Stimulated activated CD8-positive, alpha-beta memory T cell treated with anti-CD3 and anti-CD28 coated beads, Interleukin-2, amount 100 ng/mL, for 1 hour (primary cell): Measurements from ENCODE around the gene FOXQ1.
"Not testable (repeated sequence)": the region's sequence is repeated elsewhere in the genome, so short reads cannot be mapped to it uniquely, and the experiment has no call there.

Experiments
- DNase-seq, 2 donors: peaks; one replicate each; pipeline ENCODE4 v3.0.0-alpha.2; 2020; ENCODE audit warnings: low read depth in 2 of 2

FOXQ1 gene

DNA sequence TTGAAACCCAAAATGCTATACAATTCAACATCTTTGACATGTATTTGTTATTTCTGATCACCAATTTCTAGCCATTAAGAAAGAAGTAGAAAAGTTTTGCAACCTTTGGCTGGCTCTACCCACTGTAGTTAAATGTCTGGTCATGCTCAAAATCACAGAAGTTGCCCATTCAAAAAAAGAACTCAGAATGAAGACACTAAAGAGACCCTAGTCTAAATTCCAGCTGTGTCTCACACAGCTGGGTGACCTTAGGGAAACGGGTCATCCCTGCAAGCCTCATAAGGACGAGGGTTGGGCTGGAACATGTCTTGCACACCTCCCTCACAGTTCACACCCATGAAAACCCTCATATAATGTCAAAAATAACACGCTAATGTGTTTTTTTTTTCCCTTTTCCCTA, 10.3 kb downstream of the FOXQ1 start:
- no peak for DNase-seq

DNA sequence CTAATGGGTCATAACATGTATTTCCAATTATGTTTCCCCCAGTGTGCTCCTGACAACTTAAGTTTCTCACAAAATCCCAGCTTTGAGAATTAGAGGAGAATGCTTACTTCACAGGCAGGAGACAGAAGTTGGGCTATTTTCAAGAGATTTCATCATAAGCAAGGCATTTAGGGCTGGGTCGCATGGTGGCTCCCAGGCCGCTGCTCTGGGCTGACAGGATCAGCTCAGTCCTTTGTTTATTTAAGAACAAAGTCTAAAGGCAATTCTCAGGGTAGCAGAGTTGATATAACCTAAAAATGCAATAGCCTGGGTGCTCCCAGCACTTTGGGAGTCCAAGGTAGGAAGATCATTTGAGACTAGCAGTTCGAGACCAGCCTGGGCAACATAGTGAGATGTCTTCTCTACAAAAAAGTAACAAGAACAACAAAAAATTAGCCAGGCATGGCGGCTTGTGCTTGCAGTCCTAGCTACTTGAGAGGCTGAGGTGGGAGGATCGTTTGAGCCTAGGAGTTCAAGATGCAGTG, 10.9 kb downstream of the FOXQ1 start:
- no peak for DNase-seq

DNA sequence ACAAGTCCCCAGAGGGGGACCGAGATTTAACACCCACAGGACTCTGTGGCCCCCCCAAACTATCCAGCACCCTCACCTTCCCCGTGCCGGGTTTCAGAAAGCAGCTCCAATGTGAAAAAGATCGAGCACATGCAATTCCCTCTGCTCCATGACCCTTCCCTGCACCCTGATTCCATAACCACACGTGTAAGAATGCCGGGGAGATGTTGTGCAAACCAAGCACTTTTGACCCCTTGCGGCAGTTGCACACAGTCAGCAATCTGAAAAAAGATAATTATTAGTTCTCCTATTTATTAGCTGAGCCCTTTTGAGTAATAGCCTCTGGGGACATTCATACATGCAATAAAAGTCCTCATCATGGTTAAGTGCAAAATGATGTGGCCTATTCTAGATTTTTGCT, 13.0 kb downstream of the FOXQ1 start:
- DNase-seq = no peak

DNA sequence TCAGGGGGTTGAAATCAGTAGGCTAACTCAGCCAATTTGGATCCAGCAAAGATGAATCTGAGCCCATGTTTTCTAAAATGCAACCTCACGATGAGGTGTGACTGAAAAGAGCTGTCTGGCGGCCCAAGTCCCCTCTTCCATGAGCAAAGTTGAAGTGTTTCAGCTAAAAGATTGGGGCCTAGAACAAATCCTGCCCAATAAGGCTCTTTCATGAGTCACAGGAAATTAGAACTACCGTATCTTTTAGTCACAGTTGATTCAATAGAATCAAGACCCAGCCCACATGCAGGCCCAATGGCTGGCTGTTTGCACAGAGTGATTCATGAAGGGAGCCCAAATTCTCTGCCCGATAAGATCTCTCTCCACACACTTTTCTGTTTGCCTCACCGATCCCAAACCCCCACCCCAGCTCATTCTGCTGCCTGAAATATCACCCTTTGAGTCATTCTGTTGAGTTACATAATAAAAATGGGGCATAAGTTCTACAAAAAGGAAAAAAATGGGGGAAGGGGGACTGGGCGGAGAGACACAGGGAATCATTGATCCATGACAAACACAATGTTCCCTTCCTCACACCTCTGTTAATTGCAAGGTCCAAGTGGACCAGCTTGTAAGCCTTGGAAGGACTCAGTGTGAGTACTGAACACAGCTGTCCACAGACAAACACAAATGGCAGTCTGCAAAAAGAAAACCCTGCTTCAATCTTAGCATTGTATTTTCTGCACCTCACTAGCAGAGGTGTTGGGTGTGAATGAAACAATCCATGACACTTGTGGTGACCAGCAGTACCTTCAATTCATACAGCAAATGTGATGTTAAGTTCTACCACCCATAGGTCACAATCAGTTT, 13.8 kb downstream of the FOXQ1 start:
- DNase-seq = no peak

DNA sequence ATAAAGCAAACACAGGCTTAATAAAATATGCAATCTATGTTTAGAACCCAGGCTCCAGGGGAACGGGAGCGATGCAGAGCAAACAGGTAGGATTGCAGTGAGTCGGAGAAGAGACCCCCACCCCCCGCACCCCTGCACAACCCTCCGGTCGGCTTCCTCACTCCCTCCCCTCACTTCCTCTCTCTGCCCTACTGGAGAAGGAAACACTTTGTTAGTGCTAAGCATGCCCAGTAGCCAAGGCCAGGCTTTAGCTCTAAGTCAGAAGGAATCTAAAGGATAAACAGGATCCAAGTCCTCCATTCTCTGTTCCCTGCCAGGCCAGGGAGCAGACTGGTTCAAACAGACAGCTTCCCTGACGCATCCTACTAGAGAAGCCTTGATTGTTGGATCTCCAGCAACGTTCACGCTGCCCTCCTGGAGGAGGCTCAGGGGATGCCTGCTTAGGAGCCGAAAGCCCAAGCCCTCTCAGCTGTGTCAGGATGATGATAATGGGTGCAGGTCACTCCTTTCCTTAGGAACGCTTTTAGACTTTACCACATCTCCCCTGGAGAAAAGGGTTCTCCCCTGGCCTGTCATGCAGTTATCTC, 14.7 kb downstream of the FOXQ1 start:
- no peak for DNase-seq

DNA sequence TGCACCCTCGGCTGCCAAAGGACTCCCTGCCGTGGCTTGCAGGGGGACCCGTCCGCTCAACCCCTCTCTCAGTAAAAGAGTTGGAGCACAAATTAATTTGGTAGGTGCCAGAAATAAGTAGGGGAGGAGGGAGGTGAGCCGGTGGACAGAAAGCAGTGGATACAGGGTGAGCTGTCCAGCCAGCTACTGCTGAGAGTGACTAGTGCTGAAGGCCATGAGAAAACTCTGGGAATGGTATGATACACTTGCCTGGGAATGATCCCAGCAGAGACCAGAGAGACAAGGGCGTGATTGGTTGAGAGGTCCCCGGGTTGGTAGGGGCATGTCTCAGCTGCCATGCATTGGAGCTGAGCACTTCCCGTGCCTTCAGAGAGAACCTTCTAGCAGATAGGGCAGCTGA, 15.7 kb downstream of the FOXQ1 start:
- DNase-seq = no peak

DNA sequence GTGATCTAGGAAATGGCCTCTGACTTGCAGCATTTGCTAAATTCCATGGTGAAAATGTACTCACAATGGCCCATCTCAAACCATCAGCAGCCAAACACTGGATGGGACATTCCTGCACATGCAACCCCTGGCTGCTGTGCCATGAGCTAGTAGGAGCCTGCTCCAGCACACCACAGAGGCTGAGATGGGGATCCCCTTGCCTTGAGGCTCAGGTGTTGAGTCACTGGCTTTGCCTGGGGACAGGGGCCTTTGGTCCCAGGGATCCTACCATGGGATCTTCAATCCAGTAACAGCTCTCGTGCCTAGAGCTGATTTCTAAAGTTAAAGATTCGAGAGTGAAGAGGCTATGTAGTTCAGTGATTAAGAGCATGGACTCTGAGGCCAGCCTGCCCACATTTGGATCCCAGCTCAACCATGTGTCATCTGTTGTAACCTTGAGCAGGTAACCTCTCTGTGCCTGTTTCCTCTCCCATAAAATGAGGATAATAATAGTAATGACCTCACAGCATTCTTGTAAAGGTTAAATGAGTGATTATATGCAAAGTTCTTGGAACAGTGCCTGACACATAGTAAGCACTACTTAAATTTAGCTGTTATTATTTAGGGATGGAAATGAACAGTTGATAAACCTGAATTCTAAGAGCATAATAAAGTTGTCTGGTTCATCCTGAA, 16.4 kb downstream of the FOXQ1 start:
- no peak for DNase-seq

DNA sequence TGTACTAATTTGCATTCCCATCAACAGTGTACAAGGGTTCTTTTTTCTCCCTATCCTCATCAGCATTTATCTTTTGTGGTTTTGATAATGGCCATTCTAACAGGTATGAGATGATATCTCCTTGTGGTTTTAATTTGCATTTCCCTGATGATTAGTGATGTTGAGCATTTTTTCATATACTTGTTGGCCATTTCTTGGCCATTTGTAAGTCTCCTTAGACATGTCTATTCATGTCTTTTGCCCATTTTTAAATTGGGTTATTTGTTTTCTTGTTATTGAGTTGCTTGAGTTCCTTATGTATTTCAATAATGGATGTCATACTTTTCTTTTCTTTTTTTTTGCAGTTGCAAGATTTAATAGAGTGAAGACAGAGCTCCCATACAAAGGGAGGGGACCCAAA, 17.8 kb downstream of the FOXQ1 start:
- DNase-seq = no peak

DNA sequence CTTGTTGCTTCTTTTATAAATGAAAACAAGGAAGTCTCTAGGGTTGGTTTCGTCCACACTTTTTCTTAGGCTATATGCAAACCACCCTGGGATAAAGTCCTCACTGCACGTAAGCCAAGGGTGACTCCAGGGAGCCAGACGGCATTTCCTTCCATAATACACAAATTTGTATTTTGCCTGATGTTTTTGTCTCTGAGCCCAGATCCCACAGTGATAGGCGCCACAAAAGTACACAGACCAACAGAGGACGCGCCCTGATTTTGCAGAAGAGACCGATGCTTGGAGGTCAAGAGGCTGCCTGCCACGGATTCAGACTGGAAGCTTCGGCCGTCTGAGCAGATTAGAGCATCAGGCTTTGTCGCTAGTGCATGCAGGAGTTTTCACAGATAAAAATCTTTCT, 22.8 kb downstream of the FOXQ1 start:
- DNase-seq = no peak

DNA sequence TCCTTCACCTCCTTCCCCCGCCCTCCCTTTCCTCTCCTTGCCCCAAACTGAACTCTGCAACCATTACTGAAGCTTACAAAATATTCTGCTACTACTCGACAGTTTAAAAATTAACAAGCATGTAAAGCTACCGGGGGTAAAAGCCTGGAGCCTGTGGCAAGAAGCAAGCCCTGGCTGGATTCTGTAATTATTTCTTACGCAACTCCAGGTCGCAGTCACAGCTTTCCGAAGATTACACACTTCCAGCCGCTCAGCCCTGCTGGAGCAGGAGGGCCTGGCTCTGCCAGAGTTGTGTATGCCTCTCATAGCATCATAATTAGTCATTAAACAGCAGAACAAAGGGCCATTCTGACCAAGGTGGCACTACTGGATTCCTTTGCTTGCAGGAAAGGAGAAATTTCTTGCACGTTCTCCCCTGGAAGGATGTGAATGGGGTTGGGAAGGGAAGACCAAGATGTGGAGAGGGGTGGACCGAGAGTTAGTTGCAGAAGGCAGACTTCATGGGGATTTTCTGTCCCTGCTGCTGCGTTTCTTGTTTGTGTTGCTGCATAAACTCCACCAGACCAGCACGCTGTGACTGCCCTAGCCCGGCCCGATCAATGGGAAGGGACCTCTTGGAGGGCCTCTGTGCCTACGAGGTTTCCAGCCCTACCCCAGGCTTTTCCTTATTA, 23.6 kb downstream of the FOXQ1 start:
- no peak for DNase-seq

DNA sequence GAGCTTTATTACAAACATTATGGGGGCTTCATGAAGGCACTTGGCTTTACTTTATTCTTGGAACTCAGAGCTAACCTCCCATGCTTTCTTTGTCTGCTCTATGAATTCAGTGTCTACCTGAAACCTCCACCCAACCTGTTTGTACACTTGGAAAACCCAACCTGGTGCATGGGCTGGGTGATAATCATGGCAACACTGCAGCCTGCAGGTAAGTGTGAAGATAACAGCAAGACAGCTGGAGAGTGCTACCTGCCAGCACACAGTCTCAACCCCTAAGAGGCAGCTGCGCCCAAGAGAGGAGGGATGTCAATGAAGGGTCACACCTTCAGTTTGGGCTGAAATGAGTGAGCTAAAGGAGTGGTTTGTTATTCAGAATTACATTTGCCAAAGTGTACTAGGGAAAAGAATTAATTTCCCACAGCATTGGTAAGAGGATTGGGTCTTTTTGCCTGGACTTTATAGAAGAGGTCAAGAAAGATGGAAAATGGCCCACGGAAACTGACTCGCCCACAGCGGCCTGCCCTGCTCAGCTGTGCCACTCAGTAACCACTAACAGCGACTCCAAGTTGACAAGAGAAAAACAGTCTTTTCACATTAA, 24.4 kb downstream of the FOXQ1 start:
- no peak for DNase-seq

DNA sequence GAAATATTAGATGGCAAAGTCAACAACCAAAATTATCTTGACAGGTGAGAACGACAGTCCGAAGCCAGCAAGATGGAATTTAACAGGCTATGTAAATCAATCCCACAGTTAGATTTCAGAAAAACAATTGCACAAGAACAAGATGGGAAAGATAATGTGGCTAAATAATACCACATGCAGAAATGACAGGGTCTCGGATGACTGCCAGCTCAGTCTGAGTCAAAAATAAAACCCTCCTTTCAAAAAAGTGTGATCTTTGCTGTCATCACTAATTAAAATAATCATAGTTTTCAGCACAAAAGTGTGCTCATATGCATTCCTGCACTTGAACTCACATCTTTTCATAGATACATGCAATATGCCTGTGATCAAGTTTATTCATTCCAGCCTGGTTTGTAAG, 25.9 kb downstream of the FOXQ1 start:
- DNase-seq = no peak

DNA sequence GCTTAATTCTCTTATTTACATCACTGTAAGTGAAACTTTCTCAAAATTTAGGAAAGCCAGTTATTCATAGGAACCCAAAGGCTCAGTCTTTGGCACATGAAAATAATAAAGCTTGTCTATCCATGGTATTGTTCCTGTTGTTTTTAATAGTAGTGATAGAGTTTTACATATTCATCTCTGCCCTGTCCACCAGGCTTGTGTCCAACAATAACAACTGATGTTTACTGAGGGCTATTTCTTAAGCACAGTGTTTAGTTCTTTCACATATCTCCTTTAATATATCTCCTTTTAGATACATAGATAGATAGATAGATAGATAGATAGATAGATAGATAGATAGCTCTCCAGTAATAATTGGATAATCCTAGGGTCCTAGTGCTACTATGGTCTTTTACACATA, 34.2 kb downstream of the FOXQ1 start:
- no peak for DNase-seq

DNA sequence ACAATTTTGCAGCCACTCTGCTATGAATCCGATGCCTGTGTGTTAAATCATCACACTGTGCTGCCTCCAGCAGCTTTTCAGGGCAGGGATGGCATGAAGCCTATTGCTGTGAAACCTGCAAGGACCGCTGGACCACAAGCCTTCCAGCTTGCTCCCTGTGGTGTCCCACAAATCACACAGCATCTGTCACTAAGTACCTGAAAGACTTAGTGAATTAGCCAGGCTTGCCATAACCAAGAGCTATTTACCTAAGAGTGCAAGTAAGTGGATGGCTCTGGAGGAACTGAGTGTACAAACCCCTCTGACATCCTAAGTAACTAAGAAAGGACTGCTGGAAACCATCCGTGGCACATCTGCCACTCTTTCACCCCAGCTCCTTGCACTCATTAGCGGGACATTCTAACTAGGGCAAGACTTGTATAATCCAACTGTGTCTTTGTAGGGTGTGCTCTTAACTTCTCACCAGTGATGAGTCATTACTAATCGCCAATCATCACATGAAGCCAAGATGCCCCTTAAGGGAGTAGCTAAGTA, 34.7 kb downstream of the FOXQ1 start:
- DNase-seq = no peak

DNA sequence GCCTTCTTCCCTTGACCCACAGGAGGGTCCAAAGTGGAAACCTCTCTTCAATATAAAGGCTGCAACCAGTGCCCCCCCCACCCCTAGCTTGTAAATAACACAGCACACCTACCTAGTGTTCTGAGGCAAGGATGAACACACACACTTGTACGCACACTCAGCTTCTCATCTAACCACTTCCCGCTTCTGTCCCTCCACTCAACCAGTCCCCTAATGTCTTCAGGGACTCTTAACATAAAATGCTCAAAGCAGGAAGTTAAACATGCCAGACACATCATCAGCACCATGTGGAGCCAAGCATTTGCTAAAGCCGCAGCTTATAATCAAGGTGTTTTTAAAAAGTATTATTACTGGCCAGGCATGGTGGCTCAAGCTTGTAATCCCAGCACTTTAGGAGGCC, 35.3 kb downstream of the FOXQ1 start:
- no peak for DNase-seq

DNA sequence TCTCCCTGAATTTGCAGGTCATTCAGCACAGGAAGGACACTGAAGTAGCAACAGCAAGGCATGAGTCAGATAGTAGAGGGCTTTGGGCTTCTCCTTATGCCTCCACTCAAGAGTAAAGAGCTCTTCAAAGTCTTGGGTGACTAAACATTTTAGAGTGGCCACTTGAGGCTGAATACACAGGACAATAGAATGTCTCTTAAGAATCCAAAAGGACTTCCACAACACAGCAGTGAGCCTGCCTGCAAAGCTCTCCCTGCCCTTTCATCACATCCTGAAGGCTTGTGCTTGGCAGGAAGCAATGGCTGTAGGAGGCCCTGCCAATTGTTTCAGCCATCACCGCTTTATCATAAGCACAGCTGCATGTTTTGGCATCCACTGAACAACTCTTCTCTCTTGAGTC, 36.8 kb downstream of the FOXQ1 start:
- no peak for DNase-seq

DNA sequence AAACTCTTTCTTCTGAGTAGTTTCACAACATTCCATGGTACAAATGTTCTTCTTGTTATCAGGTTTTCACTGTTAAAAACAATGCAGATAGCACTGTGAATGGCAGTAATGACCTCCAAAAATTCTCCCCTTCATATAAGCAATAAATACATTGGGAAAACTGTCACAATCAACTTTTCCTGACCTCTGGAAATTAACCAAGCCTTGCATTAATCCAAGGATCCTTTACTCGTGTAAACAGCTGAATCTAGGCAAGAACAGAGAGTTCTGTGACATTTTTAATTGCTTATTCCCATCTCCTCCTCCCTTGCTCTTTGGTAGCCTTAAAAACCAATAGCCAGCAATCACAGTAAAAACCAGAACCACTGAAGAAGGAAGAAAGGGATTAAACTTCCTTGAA, 37.8 kb downstream of the FOXQ1 start:
- no peak for DNase-seq

DNA sequence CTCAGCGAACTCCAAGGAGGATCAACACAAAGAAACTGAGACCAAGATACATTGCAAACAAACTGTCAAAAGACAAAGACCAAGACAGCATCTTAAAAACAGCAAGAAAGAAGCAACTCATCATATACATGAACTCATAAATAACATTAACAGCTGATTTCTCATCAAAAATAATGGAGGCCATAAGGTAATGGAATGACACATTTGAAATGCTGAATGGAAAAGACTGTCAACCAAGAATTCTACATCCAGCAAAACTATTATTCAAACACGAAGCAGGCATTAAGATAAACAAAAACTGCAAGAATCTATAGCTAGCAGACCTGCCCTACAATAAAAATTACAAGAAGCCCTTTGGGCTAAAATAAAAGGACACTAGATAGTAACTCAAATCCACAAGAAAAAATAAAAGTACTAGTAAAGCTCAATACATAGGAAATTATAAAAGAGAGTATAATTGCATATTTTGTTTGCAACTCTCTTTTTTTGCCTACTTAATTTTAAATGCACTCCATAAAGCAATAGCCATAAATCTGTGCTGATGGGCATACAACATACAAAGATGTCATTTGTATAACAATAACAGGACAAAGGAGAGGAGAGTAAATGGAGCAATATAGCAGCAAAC, 39.6 kb downstream of the FOXQ1 start:
- no peak for DNase-seq

DNA sequence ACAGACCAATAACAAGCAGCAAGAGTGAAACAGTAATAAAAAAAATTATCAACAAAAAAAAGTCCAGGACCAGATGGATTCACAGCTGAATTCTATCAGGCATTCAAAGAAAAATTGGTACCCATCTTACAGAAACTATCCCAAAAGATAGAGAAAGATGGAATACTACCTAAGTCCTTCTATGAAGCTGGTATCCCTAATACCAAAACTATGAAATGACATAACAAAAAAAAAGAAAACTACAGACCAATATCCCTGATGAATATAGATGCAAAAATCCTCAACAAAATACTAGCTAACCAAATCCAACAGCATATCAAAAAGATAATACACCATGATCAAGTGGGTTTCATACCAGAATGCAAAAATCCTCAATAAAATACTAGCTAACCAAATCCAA, 43.2 kb downstream of the FOXQ1 start:
- not testable (repeated sequence) for DNase-seq

DNA sequence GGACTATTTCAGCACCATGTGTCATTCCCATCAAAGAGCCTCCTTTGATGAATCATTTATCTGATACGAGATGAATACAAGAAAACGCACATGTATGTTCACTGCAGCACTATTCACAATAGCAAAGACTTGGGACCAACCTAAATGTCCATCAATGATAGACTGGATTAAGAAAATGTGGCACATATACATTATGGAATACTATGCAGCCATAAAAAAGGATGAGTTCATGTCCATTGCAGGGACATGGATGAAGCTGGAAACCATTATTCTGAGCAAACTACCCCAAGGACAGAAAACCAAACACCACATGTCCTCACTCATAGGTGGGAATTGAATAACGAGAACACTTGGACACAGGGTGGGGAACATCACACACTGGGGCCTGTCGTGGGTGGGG, 49.8 kb downstream of the FOXQ1 start:
- DNase-seq = not testable (repeated sequence)

DNA sequence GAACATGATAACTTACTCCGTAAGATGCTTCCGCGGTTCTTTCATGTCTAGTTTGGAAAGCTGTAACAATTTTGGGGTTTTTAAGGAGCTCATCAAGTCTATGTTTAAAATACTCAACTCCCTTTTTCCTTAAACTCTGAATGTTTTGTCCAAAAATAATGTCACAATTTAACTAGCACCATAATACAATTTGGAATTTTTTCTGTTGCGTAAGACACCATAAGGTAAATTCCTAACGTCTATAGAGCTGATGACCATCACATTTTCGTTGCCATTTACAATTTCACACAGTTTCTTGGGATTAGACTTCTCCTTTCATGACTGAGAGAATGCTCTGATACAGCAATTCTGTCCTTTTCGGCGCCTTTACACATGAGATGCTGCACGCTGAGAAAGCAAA, 50.7 kb downstream of the FOXQ1 start:
- DNase-seq = no peak
